GM20000 (cell line): Measurements from ENCODE around the gene SNX32.

ENCODE experiments used
- DNase-seq: peaks from one replicate; pipeline ENCODE4 v3.0.0; 2012; ENCODE audit warnings: low spot score
- CTCF ChIP-seq: IDR thresholded peaks from 2 replicates; pipeline ENCODE4 v1.5.1; 2012; ENCODE audit warnings: mild to moderate bottlenecking, control low read depth; ENCODE audit errors: extremely low read depth, missing control alignments

The SNX32 gene

DNA sequence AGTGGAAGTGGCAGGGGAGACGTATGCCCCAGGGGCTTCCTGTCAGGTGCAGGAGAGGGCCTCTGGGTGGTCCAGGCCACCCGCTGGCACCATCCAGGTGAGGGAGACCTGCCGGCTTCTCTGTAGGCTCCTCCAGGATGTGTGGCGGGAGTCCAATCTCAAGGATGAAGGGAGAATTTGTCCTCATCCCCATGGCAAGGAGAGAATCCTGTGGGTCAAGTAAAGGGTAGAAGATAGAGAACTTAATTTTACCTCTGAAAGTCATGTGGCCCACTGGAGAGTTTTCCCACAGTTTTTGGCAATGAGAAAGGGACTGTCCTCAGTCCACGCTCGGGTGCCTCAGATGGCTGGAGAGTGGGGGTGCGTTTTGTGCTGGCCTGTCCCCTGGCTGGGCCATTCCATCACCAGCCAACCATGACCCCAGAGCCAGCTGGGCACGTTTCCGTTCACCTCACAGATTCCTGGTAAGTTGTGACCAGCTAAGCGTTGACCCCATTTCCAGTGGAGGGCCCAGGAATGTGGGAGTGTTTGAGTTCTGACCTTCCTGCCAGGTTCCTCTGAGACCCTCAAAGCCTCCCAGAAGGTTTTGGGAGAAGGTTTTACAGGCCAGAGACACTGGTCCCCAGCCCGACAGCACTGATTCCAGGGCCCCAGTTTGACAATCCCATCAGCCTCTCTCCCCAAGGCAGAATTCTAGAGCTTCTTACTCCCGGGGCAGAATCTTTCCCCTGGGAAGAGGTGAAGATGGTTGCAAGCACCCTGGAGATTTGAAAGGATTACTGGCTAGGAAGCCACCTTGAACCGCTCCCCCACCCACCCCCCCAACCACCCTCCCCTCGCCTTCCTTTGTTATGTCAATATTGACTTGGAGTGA, 44.3 kb upstream of the SNX32 start:
- DNase-seq, result no peak
- no peak for TF ChIP-seq CTCF

DNA sequence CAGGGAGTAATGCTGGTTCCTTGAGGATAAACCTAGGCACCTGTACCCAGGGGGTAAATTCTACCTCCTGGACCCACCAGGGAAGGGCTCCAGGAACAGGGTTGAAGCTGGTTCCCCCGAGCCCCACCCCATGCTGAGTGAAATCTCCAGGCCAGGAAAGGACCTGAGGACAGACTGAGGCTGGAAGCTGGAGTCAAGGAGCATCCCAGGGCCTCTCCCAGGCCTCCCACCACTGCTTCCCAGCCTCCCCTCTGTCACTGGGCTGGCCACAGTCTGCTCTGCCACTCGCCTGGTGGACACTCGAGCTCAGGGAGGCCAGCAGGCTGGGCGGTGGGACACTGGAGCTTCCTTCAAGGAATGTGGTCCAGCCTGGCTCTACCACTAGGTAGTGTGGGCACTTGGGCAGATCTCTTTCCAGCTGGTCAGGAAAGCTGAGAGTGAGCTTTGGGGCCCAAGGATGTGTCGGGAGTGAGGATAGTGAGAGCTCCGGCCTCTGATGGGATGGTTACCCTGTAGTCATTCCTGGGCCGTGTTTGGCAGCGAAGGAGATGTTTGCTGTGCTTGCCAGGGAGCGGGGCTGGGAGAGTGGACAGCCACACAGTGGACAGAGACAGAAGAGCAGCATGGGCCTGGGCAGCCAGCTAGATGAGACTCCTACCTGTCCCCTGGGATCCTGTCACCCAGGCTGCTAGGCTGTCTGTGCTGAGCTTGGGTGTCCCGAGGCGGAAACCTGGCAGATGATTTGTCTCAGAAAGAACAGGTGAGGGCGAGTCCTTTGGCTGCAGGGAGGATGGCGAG, 43.5 kb upstream of the SNX32 start:
- no peak for DNase-seq
- no peak for TF ChIP-seq CTCF

DNA sequence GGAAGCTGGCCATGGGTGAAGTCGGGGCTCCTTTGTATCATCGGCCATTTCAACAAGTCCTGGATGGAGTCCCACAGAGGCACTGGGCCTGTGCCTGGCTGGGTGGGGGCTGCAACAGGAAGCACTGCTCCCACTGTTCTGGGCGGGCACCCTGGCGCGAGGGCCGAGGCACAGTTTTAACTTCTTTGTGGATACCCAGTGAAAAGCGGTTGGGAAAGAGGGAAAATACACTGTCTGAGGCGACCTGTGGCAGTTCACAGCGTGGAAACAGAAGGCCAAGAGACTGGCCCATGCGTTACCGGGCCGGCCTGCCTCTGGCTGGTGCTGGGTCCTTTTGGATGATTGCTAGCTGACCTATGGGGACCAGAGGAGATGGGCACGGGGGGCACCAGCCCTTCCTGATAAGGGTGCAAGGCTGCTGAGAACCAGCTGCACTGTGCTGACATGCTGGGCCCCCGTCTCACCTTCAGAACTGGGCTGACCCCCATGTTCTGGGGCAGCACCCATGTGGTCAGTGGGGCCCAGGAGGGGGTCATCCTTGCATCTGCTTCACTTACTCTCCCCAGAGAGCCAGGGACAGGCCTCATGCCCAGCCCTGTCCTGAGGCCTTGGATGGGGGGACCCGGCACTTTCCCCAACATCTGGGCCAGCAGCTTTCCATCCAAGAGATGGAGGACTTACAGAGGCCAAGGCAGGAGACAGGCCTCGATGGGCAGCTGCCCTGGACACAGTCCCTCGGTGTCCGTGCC, 42.7 kb upstream of the SNX32 start:
- TF ChIP-seq CTCF, result no peak
- DNase-seq, result no peak

DNA sequence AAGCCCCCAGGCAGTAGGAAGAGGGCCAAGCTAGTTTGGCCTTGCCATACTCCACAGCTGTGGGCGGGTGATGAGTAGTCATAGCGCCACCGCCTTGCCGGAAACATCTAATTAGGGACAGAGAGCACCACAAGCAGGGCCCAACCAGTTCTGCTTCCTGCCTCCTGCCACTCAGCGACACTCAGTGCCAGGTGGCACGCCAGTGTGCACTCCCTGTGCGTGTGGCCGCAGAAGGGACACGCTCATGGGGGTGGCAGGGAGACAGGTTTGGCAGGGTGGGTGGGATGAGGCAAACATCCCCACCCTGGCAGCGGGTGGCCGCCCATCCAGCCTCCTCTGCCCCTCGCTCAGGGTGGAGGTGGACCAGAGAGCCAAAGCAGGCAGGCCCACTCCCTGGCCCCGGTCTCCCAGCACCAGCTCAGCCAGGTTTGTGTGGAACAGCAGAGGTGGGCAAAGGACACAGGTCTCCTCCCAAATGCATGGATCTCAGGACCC, 42.0 kb upstream of the SNX32 start:
- peak; percentile 84 for DNase-seq
- TF ChIP-seq CTCF, result no peak

- no peak for DNase-seq
- no peak for TF ChIP-seq CTCF
Observed at GRCh38 chr11:65792456-65792855, 41.3 kb upstream of the SNX32 start.

GRCh38 chr11:65793144-65793581, 40.6 kb upstream of the SNX32 start:
- DNase-seq, result no peak
- no peak for TF ChIP-seq CTCF
